HEK293 (cell line): ENCODE data around the gene CRIP1.

ENCODE experiments used
- CTCF ChIA-PET: fragments of 350-600 bp; formaldehyde crosslinking; extraction: SDS; loops from one replicate; lab custom pipeline; 2021; ENCODE audit warnings: antibody characterized with exemption; lab: Yijun Ruan, JAX
- POLR2A ChIA-PET: fragments of 300-600 bp; formaldehyde crosslinking; extraction: SDS; loops from one replicate; lab custom pipeline; 2020; ENCODE audit warnings: antibody characterized with exemption, inconsistent platforms; lab: Yijun Ruan, JAX
- H3K27ac ChIP-seq: fragments of 200-500 bp; sonication (Bioruptor generic); 2 replicates; pipeline ENCODE4 v1.5.1; 2014; ENCODE audit warnings: low read depth, low read length, control low read depth, inconsistent platforms; ENCODE audit errors: extremely low read depth
- H3K36me3 ChIP-seq, 2 experiments: fragments of 200-500 bp in 1 of 2; sonication (Bioruptor generic) in 1 of 2; 1 replicate in 1 of 2; 2 replicates in 1 of 2; pipeline ENCODE4 v1.5.1; 2014 to 2017; ENCODE audit warnings: inconsistent platforms in 2 of 2, low read length in 2 of 2; ENCODE audit not compliant: control insufficient read depth in 2 of 2, insufficient read depth in 1 of 2
- H3K4me1 ChIP-seq: fragments of 200-500 bp; sonication (Bioruptor generic); 2 replicates; pipeline ENCODE4 v1.5.1; 2014; ENCODE audit warnings: mild to moderate bottlenecking, low read length, inconsistent platforms; ENCODE audit not compliant: control insufficient read depth, insufficient read depth
- H3K4me3 ChIP-seq: 2 replicates; pipeline ENCODE4 v1.5.1; 2011; ENCODE audit warnings: low read depth, mild to moderate bottlenecking, control low read depth, low read length, moderate library complexity
- H3K9me3 ChIP-seq: fragments of 200-500 bp; sonication (Bioruptor generic); 2 replicates; pipeline ENCODE4 v1.5.1; 2014; ENCODE audit warnings: low read depth, low read length, inconsistent platforms; ENCODE audit not compliant: control insufficient read depth, insufficient read depth
- BCL11B ChIP-seq: fragments of 450-650 bp; formaldehyde crosslinking; IDR thresholded peaks from 2 replicates; pipeline ENCODE4 v1.5.1; 2016; ENCODE audit warnings: low read depth, missing biosample characterization, missing genetic modification characterization
- EGR2 ChIP-seq: fragments of 450-650 bp; formaldehyde crosslinking; IDR thresholded peaks from 2 replicates; pipeline ENCODE4 v1.5.1; 2016; ENCODE audit warnings: low read depth, missing biosample characterization, missing genetic modification characterization
- GLIS1 ChIP-seq: fragments of 450-650 bp; formaldehyde crosslinking; IDR thresholded peaks from 2 replicates; pipeline ENCODE4 v1.5.1; 2016; ENCODE audit warnings: missing biosample characterization, missing genetic modification characterization
- HIC1 ChIP-seq: fragments of 450-650 bp; formaldehyde crosslinking; IDR thresholded peaks from 2 replicates; pipeline ENCODE4 v1.5.1; 2016; ENCODE audit warnings: missing biosample characterization, missing genetic modification characterization
- ZNF37A ChIP-seq: fragments of 450-650 bp; IDR thresholded peaks from 2 replicates; pipeline ENCODE4 v1.5.1; 2018; ENCODE audit warnings: missing biosample characterization, missing genetic modification characterization
- ZNF677 ChIP-seq: fragments of 450-650 bp; IDR thresholded peaks from 2 replicates; pipeline ENCODE4 v1.5.0; 2018; ENCODE audit warnings: missing biosample characterization, mild to moderate bottlenecking, missing genetic modification characterization, moderate library complexity
- ZSCAN16 ChIP-seq: fragments of 450-650 bp; formaldehyde crosslinking; IDR thresholded peaks from 2 replicates; pipeline ENCODE4 v1.5.1; 2016; ENCODE audit warnings: missing biosample characterization, missing genetic modification characterization
- TF ChIP-seq, protein P1 (sequence below): fragments of 450-650 bp; formaldehyde crosslinking; IDR thresholded peaks from 2 replicates; pipeline ENCODE4 v1.5.1; 2017; ENCODE audit warnings: missing biosample characterization, missing genetic modification characterization
- TF ChIP-seq, protein P2 (sequence below): fragments of 450-650 bp; formaldehyde crosslinking; IDR thresholded peaks from 2 replicates; pipeline ENCODE4 v1.5.1; 2016; ENCODE audit warnings: missing biosample characterization, missing genetic modification characterization
- TF ChIP-seq, protein P3 (sequence below): fragments of 450-650 bp; formaldehyde crosslinking; IDR thresholded peaks from 2 replicates; pipeline ENCODE4 v1.5.1; 2016; ENCODE audit warnings: missing biosample characterization, missing genetic modification characterization

The CRIP1 gene

GRCh38 chr14:105471823-105472485, 14.7 kb upstream of the CRIP1 start (continued):
- TF ChIP-seq EGR2 (tag by site-specific recombination) (no peak), ZNF37A (tag by site-specific recombination) (no peak), ZSCAN16 (tag by site-specific recombination) (no peak)
- TF ChIP-seq, protein P1, sequence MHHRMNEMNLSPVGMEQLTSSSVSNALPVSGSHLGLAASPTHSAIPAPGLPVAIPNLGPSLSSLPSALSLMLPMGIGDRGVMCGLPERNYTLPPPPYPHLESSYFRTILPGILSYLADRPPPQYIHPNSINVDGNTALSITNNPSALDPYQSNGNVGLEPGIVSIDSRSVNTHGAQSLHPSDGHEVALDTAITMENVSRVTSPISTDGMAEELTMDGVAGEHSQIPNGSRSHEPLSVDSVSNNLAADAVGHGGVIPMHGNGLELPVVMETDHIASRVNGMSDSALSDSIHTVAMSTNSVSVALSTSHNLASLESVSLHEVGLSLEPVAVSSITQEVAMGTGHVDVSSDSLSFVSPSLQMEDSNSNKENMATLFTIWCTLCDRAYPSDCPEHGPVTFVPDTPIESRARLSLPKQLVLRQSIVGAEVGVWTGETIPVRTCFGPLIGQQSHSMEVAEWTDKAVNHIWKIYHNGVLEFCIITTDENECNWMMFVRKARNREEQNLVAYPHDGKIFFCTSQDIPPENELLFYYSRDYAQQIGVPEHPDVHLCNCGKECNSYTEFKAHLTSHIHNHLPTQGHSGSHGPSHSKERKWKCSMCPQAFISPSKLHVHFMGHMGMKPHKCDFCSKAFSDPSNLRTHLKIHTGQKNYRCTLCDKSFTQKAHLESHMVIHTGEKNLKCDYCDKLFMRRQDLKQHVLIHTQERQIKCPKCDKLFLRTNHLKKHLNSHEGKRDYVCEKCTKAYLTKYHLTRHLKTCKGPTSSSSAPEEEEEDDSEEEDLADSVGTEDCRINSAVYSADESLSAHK, result no peak
- TF ChIP-seq, all 188 proteins: peak for 3

- Histone ChIP-seq H3K4me3 (no peak overlapping the region), H3K27ac (no peak overlapping the region), H3K36me3 (peaks cover 0 to 24% of the 10 kb centered on the region in 2 experiments; a peak in 1 of 3 replicates), H3K9me3 (no peaks in the 10 kb centered on the region), H3K4me1 (peaks cover 16% of the 10 kb centered on the region)
- TF ChIP-seq BCL11B (tag by site-specific recombination) (peak; percentile 11; the same call in 1 of the 2 replicates), GLIS1 (peak; percentile 49; the same call in 1 of the 2 replicates), HIC1 (tag by site-specific recombination) (peak; percentile 63), ZNF677 (no peak)
- TF ChIP-seq, protein P2, sequence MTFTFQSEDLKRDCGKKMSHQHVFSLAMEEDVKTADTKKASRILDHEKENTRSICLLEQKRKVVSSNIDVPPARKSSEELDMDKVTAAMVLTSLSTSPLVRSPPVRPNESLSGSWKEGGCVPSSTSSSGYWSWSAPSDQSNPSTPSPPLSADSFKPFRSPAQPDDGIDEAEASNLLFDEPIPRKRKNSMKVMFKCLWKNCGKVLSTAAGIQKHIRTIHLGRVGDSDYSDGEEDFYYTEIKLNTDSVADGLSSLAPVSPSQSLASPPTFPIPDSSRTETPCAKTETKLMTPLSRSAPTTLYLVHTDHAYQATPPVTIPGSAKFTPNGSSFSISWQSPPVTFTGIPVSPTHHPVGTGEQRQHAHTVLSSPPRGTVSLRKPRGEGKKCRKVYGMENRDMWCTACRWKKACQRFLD (tag by site-specific recombination), result no peak
- TF ChIP-seq, protein P3, sequence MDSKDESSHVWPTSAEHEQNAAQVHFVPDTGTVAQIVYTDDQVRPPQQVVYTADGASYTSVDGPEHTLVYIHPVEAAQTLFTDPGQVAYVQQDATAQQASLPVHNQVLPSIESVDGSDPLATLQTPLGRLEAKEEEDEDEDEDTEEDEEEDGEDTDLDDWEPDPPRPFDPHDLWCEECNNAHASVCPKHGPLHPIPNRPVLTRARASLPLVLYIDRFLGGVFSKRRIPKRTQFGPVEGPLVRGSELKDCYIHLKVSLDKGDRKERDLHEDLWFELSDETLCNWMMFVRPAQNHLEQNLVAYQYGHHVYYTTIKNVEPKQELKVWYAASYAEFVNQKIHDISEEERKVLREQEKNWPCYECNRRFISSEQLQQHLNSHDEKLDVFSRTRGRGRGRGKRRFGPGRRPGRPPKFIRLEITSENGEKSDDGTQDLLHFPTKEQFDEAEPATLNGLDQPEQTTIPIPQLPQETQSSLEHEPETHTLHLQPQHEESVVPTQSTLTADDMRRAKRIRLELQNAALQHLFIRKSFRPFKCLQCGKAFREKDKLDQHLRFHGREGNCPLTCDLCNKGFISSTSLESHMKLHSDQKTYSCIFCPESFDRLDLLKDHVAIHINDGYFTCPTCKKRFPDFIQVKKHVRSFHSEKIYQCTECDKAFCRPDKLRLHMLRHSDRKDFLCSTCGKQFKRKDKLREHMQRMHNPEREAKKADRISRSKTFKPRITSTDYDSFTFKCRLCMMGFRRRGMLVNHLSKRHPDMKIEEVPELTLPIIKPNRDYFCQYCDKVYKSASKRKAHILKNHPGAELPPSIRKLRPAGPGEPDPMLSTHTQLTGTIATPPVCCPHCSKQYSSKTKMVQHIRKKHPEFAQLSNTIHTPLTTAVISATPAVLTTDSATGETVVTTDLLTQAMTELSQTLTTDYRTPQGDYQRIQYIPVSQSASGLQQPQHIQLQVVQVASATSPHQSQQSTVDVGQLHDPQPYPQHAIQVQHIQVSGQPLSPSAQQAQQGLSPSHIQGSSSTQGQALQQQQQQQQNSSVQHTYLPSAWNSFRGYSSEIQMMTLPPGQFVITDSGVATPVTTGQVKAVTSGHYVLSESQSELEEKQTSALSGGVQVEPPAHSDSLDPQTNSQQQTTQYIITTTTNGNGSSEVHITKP (tag by site-specific recombination), result 0 out of 2 replicates have a peak, but pooled peaks have one; percentile 52
- CTCF ChIA-PET, result interaction anchor here (4.8 to 5.7 kb wide), 2 partner anchors 9 to 17 kb away, joined by 31 to 36 read pairs; no protein-coding TSS in a partner anchor
- POLR2A ChIA-PET, result interaction anchor here (1.6 kb wide), 1 partner anchor 8 kb away, joined by 5 read pairs; no protein-coding TSS in a partner anchor
These were observed 14.1 kb upstream of the CRIP1 start for GRCh38 chr14:105472486-105472991.
